ENCODE data around the gene MINDY1.

- TF ChIP-seq CTCF (IDR thresholded peaks at IDR 0.05), result no peak
- no peak for TF ChIP-seq POLR2A (IDR thresholded peaks at IDR 0.05)
Observed at GRCh38 chr1:151032164-151032563, 25.5 kb upstream of the MINDY1 start.

Measured in adrenal gland (tissue), 5 donors.